Measurements from ENCODE around the gene NCKAP1.
"Not testable (repeated sequence)": the region's sequence is repeated elsewhere in the genome, so short reads cannot be mapped to it uniquely, and the experiment has no call there.

The NCKAP1 gene

GRCh38 chr2:183038341-183039300 is at the start of gene NCKAP1:
NCKAP1 (minus strand) TSS chr2:183038457; CDS start chr2:183038099, 358 bp downstream.
- peak; percentile 70 for DNase-seq (ENCODE audit: low read depth)

DNA sequence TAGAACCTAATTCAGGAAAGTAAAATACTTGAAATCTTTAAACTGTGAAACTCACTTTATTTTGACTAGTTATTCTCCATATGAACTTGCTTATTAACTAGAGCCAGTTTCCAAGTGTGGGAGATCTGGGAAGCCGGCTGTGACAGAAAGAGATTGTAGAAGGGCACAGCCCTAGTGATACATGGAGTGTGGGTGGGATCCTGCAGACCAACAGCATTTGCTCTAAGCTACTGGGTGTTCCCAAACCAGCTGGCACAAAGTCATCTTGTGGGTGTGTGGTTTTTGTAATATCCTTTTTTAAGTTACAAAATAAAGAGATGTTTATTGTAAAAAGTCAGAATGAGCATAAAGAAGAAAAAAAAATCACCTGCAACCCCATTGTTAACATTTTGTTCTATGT is 43.7 kb upstream of the NCKAP1 start:
- DNase-seq (ENCODE audit: low read depth) = no peak

- DNase-seq (ENCODE audit: low read depth) = no peak
These were observed 41.0 kb upstream of the NCKAP1 start for GRCh38 chr2:183079139-183079775.

DNA sequence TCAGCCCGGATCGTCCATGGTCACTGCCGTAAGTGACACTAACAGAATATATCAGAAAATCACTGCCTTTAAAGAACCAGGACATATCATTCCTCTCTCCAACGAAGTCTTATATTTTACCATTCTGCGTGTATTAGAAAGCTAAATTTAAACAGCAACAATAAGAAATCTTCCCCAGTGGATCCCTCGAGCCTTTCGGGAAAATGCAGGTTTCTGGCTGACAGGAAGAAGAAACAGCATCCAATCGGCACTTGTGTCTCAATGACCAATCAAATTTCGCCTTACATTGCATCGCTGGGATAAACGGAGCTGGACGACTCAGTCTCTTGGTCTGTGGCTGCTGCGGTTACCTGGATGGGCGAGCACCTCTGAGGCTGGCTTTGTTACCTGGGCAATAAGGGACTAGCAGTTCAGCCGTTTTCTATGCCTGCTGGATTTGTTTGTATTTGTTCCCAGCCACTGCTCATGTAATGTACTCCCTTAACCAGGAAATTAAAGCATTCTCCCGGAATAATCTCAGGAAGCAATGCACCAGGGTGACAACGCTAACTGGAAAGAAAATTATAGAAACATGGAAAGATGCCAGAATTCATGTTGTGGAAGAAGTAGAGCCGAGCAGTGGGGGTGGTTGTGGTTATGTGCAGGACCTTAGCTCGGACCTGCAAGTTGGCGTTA is 40.3 kb upstream of the NCKAP1 start, which contains the start of gene DUSP19:
DUSP19 (plus strand) TSS at position 284 of the 675 bp plus-strand sequence; CDS start at position 471, 187 bp downstream.
- peak; percentile 62 for DNase-seq (ENCODE audit: low read depth)

- no peak for DNase-seq (ENCODE audit: low read depth)
These were observed 39.9 kb upstream of the NCKAP1 start for GRCh38 chr2:183078163-183078463.

- no peak for DNase-seq (ENCODE audit: low read depth)
These were observed 33.9 kb upstream of the NCKAP1 start for GRCh38 chr2:183072177-183072576.

GRCh38 chr2:183070942-183071844 is 32.9 kb upstream of the NCKAP1 start:
- no peak for DNase-seq (ENCODE audit: low read depth)

DNA sequence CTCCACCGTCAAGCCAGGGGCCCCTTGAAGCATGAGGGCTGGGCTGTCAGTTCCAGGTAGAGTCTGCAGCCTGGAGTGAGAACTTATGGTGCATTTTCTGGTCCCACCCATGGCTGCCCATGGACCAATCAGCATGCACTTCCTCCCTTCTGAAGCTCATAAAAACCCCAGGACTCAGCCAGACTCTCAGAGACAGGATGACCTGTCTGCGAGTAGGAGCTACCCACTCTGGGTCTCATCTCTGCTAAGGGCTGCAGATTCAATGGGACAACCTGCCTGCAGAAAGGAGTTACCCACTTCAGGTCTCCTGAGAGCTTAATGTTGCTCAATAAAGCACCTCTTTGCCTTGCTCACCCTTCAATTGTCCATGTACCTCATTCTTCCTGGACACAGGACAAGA is 30.9 kb upstream of the NCKAP1 start:
- no peak for DNase-seq (ENCODE audit: low read depth)

- DNase-seq (ENCODE audit: low read depth) = no peak
These were observed 30.3 kb upstream of the NCKAP1 start for GRCh38 chr2:183068561-183068960.

DNA sequence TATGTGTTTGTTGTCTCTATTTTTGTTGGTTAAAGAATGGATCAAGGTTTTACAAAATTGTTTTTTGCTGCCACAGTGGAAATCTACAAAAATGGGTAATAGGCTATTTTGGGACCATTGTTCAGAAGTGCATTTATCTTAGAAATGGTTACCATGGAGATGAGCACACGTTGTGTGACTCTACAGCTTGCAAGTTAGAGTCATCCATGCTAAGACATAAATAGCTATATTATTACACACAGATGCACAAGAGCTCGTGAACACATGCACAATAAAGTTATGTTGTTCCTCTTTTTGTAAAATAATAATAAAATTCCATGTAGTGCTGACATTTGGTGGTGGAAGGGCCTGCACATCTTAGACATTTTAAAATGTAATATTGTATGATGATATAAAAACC is 24.8 kb upstream of the NCKAP1 start:
- no peak for DNase-seq (ENCODE audit: low read depth)

GRCh38 chr2:183060571-183061231 is 22.4 kb upstream of the NCKAP1 start:
- no peak for DNase-seq (ENCODE audit: low read depth)

DNA sequence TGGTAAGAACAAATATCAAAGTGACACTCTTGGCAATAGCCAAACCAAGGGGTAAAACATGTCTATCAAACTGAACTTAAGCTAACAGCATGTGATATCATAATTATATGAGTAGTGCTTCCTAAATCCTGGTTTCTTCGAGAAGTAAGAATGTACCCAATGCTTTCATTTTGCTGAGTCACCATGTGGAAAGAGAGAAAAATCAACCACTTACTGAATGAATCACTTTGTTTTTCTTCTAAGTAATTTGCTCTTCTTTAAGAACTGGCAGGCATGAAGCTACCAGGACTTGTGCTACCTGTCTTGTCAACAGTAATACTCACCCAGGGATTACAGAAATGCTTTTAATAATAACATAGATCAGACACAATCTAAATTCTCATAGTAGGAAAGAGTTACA is 21.3 kb upstream of the NCKAP1 start:
- no peak for DNase-seq (ENCODE audit: low read depth)

GRCh38 chr2:183057333-183057985 is 19.2 kb upstream of the NCKAP1 start:
- no peak for DNase-seq (ENCODE audit: low read depth)

DNA sequence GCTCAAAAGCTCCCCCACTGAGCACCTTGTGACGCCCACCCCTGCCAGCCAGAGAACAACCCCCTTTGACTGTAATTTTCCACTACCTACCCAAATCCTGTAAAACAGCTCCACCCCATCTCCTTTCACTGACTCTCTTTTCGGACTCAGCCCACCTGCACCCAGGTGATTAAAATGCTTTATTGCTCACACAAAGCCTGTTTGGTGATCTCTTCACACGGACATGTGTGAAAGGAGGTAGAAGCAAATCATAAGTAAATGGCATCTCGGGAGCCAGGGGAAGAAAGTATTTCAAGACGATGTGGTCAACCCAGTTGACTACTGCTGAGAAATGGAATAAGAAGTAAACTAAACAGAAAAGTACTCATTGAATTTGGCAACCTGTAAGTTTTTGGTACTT is 11.2 kb upstream of the NCKAP1 start:
- DNase-seq (ENCODE audit: low read depth) = no peak

DNA sequence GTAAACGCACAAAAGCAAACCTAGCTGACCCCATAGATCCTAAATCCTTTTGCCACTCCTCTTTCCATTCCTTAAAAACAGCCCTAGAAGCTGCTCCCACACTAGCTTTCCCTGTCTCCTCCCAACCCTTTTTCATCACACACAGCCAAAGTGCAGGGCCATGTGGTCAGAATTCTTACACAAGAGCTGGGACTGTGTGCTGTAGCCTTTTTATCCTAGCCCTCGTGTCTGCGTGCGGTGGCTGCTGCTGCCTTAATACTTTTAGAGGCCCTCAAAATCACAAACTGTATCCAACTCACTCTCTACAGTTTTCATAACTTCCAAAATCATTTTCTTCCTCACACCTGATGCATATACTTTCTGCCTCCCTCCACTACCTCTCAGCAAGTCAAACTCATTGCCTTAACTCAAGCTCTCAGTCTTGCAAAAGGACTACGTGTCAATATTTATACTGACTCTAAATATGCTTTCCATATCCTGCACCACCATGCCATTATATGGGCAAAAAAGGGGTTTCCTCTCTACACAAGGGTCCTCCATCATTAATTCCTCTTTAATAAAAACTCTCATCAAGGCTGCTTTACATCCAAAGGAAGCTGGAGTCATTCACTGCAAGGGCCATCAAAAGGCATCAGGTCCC is 9.3 kb upstream of the NCKAP1 start:
- DNase-seq (ENCODE audit: low read depth) = not testable (repeated sequence)

GRCh38 chr2:183043580-183043979 is 5.3 kb upstream of the NCKAP1 start:
- not testable (repeated sequence) for DNase-seq (ENCODE audit: low read depth)

GRCh38 chr2:183040604-183041003 is 2.3 kb upstream of the NCKAP1 start:
- no peak for DNase-seq (ENCODE audit: low read depth)

GRCh38 chr2:183037553-183038340 is 510 bp downstream of the NCKAP1 start:
- peak; percentile 0 for DNase-seq (ENCODE audit: low read depth)

GRCh38 chr2:183037074-183037552 is 1.1 kb downstream of the NCKAP1 start:
- no peak for DNase-seq (ENCODE audit: low read depth)
